Measurements from ENCODE around the gene CYP2W1.
A peak's percentile ranks its signal among the peaks of the same experiment; 100 is the strongest.
"Not testable (repeated sequence)": the region's sequence is repeated elsewhere in the genome, so short reads cannot be mapped to it uniquely, and the experiment has no call there.

CYP2W1 gene

DNA sequence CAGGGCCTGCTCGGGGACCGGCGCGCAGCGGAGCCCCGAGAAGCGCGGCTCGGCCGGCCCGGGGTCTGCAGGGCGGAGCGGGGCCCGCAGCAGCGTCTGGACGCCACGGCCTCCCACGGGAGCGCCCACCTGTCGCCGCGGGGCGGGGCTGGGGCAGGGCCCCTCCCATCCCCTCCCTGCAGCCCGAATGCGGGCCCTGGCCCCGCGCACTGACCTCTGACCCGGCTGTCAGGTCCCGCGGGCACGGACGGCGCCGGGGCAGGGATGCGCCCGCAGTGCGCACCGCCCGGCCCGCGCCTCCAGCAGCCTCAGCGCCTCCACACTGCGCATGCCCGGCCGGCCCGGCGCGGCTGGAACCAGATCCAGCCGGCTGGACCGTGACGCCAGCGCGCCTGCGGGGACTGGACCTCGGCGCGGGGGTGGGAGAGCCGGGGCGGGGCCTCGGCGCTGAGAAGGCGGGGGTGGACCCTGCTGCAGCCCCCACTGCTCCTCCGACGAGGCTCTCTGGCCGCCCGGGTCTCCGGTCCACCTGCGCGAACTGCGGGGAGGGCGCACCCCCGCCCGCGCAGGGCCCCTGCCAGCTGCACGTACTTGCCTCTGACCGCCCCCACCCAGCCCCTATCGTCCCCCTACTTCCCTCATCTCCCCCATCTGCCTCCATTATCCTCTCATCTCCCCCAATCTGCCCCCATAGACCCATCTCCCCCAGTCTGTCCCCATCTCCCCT is 45.2 kb downstream of the CYP2W1 start:
- peak; percentile 57 for DNase-seq (ENCODE audit: low read depth, low spot score)

DNA sequence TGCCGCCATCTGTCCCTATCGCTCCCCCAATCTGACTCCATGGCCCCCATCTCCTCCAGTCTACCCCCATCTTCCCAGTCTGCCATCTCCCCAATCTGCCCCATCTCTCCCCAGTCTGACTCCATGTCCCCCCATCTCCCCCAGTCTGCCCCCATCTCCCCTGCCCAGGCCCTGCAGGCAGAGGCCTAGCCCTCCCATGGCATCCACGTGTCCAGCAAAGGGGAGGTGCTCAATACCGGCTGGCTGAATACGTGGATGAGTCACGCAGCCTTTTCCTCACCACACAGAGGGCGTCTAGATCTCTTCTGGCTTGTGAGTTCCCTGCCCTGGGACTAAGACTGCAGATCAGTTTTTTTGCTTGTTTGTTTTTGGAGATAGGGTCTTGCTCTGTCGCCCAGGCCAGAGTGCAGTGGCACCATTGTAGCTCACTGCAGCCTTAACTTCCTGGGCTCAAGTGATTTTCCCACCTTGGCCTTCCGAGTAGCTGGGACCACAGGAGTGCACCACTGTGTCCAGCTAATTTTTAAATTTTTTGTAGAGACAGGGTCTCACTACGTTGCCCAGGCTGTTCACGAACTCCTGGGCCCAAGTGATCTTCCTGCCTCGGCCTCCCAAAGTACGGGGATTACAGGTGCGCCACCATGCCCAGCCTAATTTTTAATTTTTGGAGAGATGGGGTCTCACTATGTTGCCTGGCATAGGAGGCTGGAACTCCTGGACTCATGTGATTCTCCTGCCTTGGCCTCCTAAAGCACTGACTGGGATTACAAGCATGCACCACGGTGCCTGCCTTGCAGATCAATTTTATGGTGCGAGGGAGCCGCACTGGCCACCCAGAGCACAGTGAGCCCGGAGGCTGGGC is 46.0 kb downstream of the CYP2W1 start:
- peak; percentile 19 for DNase-seq (ENCODE audit: low read depth, low spot score)

DNA sequence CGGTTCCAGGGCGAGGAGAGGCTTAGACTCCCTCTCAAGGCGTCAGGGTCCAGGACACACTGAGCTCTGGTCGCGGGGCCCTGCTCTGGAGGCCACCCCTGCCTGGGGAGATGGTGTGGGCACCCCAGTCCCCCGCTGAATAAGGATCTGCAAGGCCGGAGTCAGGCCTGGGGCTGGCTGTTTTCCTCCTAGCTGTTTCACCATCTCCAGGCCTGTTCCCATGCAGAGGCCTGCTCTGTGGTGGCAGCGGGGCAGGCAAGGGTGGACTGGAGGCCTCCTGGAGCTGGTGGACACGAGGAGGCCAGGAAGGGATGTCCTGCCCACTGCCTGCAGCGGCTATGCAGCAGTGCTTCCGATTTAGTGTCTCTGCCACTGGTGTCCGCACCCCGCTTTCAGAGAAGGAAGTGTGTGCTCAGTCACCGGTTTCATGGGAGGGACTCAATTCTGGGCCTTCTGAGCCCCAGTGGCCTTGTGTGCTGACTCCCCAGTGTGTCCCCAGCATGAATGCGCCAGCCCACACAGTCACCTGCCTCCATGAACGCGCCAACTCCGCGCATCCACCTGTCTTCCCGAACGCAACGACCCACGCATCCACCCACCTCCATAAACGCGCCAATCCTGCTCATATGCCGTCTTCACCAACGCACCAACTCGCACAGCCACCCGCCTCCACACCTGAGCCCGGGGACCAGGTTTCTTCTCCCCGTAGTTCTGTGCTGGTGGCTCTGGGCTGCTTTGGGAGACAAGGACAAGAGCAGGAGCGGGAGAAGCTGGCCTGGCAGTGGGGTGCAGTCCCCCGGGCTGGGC is 46.9 kb downstream of the CYP2W1 start:
- DNase-seq (ENCODE audit: low read depth, low spot score): no peak

DNA sequence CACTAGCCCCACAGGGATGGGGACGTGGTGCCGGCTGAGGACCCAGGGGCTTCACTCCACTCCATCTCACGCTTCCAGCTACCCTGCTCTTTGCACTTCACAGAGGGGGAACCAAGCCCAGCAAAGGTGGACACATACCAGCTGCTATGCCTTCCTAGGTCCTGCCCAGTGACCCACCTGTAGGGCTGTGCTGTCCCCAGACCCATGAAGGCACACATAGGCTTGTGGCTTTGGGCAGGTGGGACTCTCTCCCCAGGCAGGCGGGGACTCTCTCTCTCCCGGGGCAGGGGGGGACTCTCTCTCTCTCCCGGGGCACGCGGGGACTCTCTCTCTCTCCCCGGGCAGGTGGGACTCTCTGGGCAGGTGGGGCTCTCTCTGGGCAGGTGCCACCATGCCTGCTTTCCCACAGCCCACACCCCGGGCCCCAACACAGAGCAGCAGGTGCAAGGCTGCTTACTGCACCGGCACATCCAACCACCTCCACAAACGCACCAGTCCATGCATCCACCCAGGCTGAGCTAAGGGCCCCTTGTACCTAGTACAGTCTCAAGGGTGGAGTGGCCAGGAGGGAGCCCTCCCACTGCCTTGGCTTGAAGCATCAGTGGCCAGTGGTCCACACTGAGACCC is 47.6 kb downstream of the CYP2W1 start:
- DNase-seq (ENCODE audit: low read depth, low spot score): no peak

DNA sequence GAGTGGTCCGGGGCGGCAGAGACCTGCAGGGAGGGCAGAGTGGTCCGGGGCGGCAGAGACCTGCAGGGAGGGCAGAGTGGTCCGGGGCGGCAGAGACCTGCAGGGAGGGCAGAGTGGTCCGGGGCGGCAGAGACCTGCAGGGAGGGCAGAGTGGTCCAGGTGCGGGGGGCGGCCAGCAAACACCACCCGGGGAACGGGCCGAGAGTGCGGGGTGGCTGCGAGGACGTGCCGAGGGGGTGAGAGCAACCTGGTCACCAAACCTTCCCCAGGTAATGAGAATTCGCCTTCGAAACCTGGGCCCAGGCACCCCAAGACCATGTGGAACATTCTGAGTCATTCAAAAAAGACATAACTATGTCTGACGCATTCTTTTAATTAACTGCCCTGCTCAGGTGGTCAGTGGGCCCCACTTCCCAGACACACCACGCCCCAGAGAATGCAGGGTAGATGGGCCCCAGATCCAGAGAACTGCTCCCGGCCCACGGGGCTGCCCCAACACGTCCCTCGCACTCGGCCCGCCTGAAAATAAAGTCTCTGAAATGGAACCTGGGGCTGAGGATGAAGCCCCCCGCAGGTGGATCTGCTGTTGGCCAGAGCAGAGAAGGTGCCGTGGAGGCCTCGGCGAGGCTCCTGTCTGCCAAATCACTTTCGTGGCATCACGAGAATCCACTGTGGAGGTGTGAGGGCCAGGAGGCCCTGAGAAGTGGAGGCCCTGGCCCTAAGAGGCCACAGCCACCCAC is 48.9 kb downstream of the CYP2W1 start:
- no peak for DNase-seq (ENCODE audit: low read depth, low spot score)

DNA sequence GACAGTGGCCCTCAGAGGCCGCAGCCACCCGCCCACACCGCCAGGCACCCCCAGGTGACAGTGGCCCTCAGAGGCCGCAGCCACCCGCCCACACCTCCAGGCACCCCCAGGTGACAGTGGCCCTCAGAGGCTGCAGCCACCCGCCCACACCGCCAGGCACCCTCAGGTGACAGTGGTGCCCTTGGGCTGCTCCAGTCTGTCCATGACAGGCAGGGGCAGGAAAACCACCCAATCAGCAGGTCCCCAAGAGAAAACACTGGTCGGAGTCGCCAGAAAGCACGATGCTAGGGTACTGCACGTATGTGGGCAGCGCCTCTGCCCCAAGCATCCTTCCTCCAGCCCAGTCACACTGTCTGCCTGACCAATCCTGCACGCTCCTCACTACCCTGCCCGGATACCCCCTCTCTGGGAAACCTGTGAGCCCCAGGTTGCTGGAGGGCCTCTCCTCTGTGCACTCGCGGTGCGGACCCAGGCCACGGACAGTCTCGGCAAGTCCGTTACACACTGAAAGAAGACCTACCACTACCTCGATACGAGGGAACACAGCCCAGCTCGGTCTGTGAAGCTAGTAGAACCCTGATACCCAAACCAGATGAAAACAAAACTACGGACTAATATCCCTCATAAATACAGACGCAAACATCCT is 49.7 kb downstream of the CYP2W1 start:
- DNase-seq (ENCODE audit: low read depth, low spot score): no peak

DNA sequence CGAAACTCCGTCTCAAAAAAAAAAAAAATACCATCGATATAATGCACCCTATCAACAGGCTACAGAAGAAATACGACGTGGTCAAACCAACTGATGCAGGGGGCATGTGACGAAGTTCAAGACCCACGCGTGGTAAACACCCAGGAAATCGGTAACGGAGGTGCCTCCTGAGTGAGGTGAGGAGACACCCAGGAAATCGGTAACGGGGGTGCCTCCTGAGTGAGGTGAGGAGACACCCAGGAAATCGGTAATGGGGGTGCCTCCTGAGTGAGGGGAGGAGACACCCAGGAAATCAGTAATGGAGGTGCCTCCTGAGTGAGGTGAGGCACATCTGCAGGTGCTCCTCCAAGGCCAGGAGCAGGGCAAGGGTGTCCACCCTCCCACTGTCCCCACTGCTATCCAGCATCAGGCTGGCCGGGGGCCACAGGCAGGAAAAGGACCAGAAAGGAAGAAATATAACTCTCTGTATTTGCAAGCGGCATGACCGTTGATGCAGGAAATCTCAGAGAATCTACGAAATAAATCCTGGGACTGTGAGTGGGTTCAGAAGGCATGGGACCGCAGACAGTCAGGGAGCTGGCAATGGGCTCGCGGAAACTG is 50.7 kb downstream of the CYP2W1 start:
- no peak for DNase-seq (ENCODE audit: low read depth, low spot score)

DNA sequence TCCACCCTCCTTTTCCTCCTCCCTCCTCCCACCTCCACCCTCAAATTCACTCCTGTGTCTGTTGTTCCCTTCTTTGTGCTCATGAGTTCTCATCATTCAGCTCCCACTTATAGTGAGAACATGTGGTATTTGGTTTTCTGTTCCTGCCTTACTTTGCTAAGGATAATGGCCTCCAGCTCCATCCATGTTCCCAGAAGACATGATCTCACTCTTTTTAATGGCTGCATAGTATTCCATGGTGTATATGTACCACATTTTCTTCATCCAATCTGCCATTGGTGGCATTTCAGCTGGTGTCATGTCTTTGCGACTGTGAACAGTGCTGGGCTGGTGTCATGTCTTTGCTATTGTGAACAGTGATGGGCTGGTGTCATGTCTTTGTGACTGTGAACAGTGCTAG is 51.8 kb downstream of the CYP2W1 start:
- DNase-seq (ENCODE audit: low read depth, low spot score): not testable (repeated sequence)

DNA sequence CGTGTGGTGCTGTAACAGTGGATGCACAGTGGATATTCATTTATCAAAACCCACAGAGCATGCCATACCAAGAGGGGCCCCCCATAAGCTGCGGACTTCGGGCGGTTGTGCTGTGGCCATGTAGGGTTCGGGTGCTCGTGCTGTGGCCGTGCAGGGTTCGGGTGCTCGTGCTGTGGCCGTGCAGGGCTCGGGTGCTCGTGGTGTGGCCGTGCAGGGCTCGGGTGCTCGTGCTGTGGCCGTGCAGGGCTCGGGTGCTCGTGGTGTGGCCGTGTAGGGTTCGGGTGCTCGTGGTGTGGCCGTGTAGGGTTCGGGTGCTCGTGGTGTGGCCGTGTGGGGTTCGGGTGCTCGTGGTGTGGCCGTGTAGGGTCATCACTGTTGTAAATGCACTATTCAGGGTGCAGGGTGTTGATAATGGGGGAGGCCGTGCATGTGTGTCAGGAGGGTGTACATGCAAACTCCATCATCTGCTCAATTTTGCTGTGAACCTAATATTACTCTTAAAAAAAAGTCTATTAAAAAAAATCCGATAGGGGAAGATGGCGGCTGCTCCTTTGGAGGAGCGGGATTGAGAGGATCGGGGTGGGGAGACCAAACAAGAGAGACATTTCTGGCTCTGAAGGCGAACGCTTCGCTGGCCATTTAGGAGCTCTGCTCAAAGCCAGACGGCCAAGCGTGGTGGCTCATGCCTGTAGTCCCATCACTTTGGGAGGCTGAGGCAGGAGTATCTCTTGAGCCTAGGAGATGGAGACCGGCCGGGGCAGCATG is 53.4 kb downstream of the CYP2W1 start:
- not testable (repeated sequence) for DNase-seq (ENCODE audit: low read depth, low spot score)
